ENCODE data around the gene RAB37.

DNA sequence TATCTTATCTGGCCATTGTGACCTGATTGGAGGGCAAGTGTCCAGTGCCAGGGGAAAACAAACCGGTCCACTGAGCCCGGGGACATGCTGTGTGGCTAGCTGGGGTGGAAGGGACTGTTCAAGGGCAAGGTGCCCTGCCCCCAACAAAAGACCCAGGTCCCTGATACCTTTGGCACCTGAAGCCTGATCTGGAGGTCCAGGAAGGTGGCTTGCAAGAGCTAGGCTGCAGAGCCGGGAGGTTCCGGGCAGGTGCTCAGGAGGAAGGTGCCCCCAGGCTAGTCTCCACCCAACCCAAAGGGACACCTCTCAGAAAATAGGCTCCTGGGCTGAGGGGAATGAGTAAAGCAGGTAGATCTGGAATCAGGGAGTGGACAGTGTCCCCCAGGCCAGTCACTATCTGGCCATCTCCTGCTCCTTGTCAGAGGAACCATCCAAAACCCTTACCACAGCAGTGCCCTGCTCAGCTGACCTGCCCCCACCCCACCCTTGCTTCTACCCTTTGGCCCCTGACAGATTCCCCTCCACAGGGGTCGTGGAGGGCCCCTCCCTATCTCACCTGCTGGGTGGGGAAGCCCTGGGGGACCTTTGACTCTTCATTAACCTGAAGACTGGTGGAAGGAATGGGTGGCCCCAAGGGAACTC, 32.9 kb downstream of the RAB37 start:
- TF ChIP-seq, protein P1, sequence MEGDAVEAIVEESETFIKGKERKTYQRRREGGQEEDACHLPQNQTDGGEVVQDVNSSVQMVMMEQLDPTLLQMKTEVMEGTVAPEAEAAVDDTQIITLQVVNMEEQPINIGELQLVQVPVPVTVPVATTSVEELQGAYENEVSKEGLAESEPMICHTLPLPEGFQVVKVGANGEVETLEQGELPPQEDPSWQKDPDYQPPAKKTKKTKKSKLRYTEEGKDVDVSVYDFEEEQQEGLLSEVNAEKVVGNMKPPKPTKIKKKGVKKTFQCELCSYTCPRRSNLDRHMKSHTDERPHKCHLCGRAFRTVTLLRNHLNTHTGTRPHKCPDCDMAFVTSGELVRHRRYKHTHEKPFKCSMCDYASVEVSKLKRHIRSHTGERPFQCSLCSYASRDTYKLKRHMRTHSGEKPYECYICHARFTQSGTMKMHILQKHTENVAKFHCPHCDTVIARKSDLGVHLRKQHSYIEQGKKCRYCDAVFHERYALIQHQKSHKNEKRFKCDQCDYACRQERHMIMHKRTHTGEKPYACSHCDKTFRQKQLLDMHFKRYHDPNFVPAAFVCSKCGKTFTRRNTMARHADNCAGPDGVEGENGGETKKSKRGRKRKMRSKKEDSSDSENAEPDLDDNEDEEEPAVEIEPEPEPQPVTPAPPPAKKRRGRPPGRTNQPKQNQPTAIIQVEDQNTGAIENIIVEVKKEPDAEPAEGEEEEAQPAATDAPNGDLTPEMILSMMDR (IDR thresholded peaks at IDR 0.05), result no peak
- TF ChIP-seq EP300 (IDR thresholded peaks at IDR 0.05), result no peak
